Measurements from ENCODE around the gene TNS3.

DNA sequence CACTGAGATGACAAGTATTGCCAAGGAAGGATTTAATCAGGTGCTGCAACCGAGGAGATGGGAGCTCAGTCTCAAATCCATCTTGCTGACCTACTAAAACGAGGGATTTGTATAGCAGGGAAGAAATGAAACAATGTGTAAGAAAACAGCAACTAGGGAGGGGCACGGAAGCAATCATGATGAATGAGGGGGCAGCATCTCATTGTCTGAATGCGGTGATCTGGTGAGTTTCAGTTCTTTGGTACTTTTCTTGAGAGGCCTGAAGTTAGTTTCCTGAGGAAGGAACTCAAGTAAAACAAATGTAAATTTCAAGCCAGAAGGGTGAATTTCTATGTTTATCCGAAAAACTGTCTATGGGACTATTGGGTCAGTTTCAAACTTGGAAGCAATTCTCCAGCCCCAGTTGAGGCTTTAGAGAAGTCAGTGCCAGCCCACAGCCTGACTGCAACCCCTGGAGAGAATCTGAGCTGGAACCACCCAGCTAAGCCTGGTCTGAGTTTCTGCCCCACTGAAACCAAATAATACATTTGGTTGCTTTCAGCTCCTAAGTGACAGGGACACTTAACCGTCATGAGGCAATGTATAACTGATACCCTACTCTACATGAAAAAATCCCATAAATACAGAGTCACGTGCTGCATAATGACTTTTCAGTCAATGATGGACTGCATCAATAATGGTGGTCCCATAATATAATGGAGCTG, 45.8 kb upstream of the TNS3 start:
- TF ChIP-seq CBFB (IDR thresholded peaks at IDR 0.05; ENCODE audit: low read depth) (no peak), EP300 (IDR thresholded peaks at IDR 0.05; ENCODE audit: borderline replicate concordance in 1 of 2, control insufficient read depth in 1 of 2, low read depth in 2 of 2, low read length in 2 of 2) (no peak), IRF4 (IDR thresholded peaks at IDR 0.05; ENCODE audit: low read depth, low read length) (no peak)
- TF ChIP-seq, protein P1, sequence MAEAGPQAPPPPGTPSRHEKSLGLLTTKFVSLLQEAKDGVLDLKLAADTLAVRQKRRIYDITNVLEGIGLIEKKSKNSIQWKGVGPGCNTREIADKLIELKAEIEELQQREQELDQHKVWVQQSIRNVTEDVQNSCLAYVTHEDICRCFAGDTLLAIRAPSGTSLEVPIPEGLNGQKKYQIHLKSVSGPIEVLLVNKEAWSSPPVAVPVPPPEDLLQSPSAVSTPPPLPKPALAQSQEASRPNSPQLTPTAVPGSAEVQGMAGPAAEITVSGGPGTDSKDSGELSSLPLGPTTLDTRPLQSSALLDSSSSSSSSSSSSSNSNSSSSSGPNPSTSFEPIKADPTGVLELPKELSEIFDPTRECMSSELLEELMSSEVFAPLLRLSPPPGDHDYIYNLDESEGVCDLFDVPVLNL (IDR thresholded peaks at IDR 0.05; ENCODE audit: low read depth, low read length): no peak

Measured in GM12878 (cell line).